ENCODE data around the gene FTMT. TPM values are rescaled to one million over a fixed set of nuclear protein-coding genes. Genes with fewer than 3 reads are reported as not detected.

FTMT gene
- polyA plus RNA-seq, 2 of the 4 experiments (the other 2 are of a cell fraction) = not detected

DNA sequence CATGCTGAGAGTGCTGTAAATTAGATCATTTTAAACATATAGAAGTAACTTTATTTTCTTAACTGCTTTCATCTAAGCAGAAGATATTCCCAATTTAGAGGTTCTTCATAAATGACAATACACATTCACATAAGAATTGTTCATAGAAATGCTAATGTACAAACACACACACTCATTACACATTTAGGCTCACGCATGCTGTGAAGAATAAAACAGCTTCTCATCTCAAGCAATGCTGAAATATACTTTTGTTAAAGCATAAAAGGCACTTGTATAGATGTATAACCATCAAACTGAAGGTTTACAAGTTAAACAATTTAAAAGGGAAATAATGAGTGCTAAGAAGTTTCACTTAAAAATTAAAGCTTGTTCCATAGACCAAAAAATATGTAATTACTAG, 18.1 kb upstream of the FTMT start:
- ATAC-seq = no peak
- no peak overlapping the region for H3K4me3 ChIP-seq
- ChIA-PET CTCF (interaction anchor here (0.6 kb wide), 1 partner anchor 641 kb away, joined by 3 read pairs; no protein-coding TSS in a partner anchor), POLR2A (no interaction called here)
- DNase-seq (ENCODE audit: low read depth in 1 of 2, low spot score in 1 of 2) = no peak
- TF ChIP-seq HEYL (CRISPR knock-in tag; IDR thresholded peaks at IDR 0.05) = no peak
- TF ChIP-seq MAX (IDR thresholded peaks at IDR 0.05) = no peak
- no peak for TF ChIP-seq MAFK (IDR thresholded peaks at IDR 0.05; ENCODE audit: partially characterized antibody)
- no peak for TF ChIP-seq SREBF2 (IDR thresholded peaks at IDR 0.05)
- TF ChIP-seq POLR2A (IDR thresholded peaks at IDR 0.05; ENCODE audit: low read length) = no peak
- TF ChIP-seq POLR2AphosphoS2 (conservative IDR thresholded peaks at IDR 0.05; ENCODE audit: low read length) = no peak
- no peak for TF ChIP-seq CBX2 (IDR thresholded peaks at IDR 0.05; ENCODE audit: borderline replicate concordance, low read depth)
- no peak for TF ChIP-seq ZSCAN20 (CRISPR knock-in tag; IDR thresholded peaks at IDR 0.05)
- TF ChIP-seq FOXS1 (CRISPR knock-in tag; IDR thresholded peaks at IDR 0.05) = no peak
- TF ChIP-seq EP300 (IDR thresholded peaks at IDR 0.05) = no peak
- TF ChIP-seq REST (IDR thresholded peaks at IDR 0.05) = no peak
- no peak for TF ChIP-seq CEBPB (IDR thresholded peaks at IDR 0.05)
- TF ChIP-seq RNF2 (IDR thresholded peaks at IDR 0.05; ENCODE audit: borderline replicate concordance, low read depth) = no peak
- no peak overlapping the region for H3K4me2 ChIP-seq
- FAIRE-seq = no peak
- H3K4me1 ChIP-seq = no peaks in the 10 kb centered on the region
- 55% methylated on average over 1 of the region's 1 CpG for WGBS (ENCODE audit: missing lambda C conversion rate)
- H3K9me3 ChIP-seq = no peaks in the 10 kb centered on the region
- H3K27ac ChIP-seq = no peak overlapping the region

- POLR2A ChIA-PET = no interaction called here
- CTCF ChIA-PET = interaction anchor here (0.6 kb wide), 1 partner anchor 641 kb away, joined by 3 read pairs; no protein-coding TSS in a partner anchor
- ATAC-seq (no peak), FAIRE-seq (no peak), DNase-seq (ENCODE audit: low read depth in 1 of 2, low spot score in 1 of 2) (no peak)
- H3K4me1 ChIP-seq = no peaks in the 10 kb centered on the region
- 47% methylated on average over 2 of the region's 2 CpGs for WGBS (ENCODE audit: missing lambda C conversion rate)
- no peak overlapping the region for H3K4me2 ChIP-seq
- TF ChIP-seq HMGXB4 (CRISPR knock-in tag; IDR thresholded peaks at IDR 0.05; ENCODE audit: borderline replicate concordance) (no peak), HOXA7 (CRISPR knock-in tag; IDR thresholded peaks at IDR 0.05) (no peak), EP300 (IDR thresholded peaks at IDR 0.05) (no peak), FOSL2 (IDR thresholded peaks at IDR 0.05) (no peak), FOSL2 (CRISPR knock-in tag; IDR thresholded peaks at IDR 0.05) (no peak), MAX (IDR thresholded peaks at IDR 0.05) (no peak), KDM1A (IDR thresholded peaks at IDR 0.05; ENCODE audit: low read depth) (no peak), CBX8 (IDR thresholded peaks at IDR 0.05) (no peak), TFCP2L1 (CRISPR knock-in tag; IDR thresholded peaks at IDR 0.05) (no peak), HOXB5 (CRISPR knock-in tag; IDR thresholded peaks at IDR 0.05) (no peak), KDM5A (IDR thresholded peaks at IDR 0.05) (no peak), CEBPB (IDR thresholded peaks at IDR 0.05) (no peak), ZC3H11A (IDR thresholded peaks at IDR 0.05) (no peak)
- TF ChIP-seq, protein P1, sequence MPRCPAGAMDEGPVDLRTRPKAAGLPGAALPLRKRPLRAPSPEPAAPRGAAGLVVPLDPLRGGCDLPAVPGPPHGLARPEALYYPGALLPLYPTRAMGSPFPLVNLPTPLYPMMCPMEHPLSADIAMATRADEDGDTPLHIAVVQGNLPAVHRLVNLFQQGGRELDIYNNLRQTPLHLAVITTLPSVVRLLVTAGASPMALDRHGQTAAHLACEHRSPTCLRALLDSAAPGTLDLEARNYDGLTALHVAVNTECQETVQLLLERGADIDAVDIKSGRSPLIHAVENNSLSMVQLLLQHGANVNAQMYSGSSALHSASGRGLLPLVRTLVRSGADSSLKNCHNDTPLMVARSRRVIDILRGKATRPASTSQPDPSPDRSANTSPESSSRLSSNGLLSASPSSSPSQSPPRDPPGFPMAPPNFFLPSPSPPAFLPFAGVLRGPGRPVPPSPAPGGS (IDR thresholded peaks at IDR 0.05) = no peak
- no peaks in the 10 kb centered on the region for H3K9me3 ChIP-seq
- no peak overlapping the region for H3K4me3 ChIP-seq
- no peak overlapping the region for H3K27ac ChIP-seq
Measured at GRCh38 chr5:121834021-121834420, 17.7 kb upstream of the FTMT start.
